OCI-LY7 (cell line): ENCODE measurements around the gene CMC1. TPM values are rescaled to one million over a fixed set of nuclear protein-coding genes. Genes with fewer than 3 reads are reported as not detected.

Source experiments
- BruUV-seq: library from RNA; stranded (reverse); fragments of 400-500 nt; replicated peaks from 2 replicates; lab custom pipeline; 2021; lab: Mats Ljungman, UMichigan
- CTCF ChIA-PET: fragments of 300-600 bp; sonication (Branson Sonifier 250); formaldehyde crosslinking; loops from one replicate; lab custom pipeline; 2022; ENCODE audit warnings: antibody characterized with exemption; ENCODE audit not compliant: unreplicated experiment; lab: Charles Lee
- POLR2A ChIA-PET: fragments of 300-600 bp; sonication (Branson Sonifier 250); formaldehyde crosslinking; loops from one replicate; lab custom pipeline; 2022; ENCODE audit warnings: antibody characterized with exemption; lab: Charles Lee
- DNase-seq: peaks from one replicate; pipeline ENCODE4 v3.0.0-alpha.2; 2015; ENCODE audit warnings: low spot score
- H2AFZ ChIP-seq: fragments of 200-600 bp; sonication (generic), shearing (Covaris generic); 2 replicates; pipeline ENCODE4 v1.6.1; 2014; ENCODE audit warnings: mild to moderate bottlenecking, antibody characterized with exemption, low read length, moderate library complexity
- H3K27ac ChIP-seq: fragments of 200-600 bp; sonication (generic); 2 replicates; pipeline ENCODE4 v1.5.1; 2014; ENCODE audit warnings: mixed run types, low read depth, mild to moderate bottlenecking, moderate library complexity, low read length, inconsistent platforms; ENCODE audit not compliant: poor library complexity, severe bottlenecking
- H3K36me3 ChIP-seq: fragments of 200-600 bp; sonication (generic); 2 replicates; pipeline ENCODE4 v1.6.1; 2014; ENCODE audit warnings: mild to moderate bottlenecking, antibody characterized with exemption, low read length, moderate library complexity, mixed read lengths; ENCODE audit not compliant: insufficient read depth
- H3K4me1 ChIP-seq: fragments of 200-600 bp; sonication (generic); 2 replicates; pipeline ENCODE4 v1.5.1; 2014; ENCODE audit warnings: mild to moderate bottlenecking, low read length; ENCODE audit not compliant: insufficient read depth, poor library complexity, severe bottlenecking
- H3K4me2 ChIP-seq: fragments of 200-600 bp; sonication (generic); 2 replicates; pipeline ENCODE4 v1.6.1; 2014; ENCODE audit warnings: mild to moderate bottlenecking, low read length
- H3K4me3 ChIP-seq: fragments of 200-600 bp; sonication (generic); 2 replicates; pipeline ENCODE4 v1.5.1; 2014; ENCODE audit warnings: mild to moderate bottlenecking, low read depth, low read length; ENCODE audit not compliant: poor library complexity, severe bottlenecking
- H3K79me2 ChIP-seq: fragments of 200-600 bp; sonication (generic); 2 replicates; pipeline ENCODE4 v1.6.1; 2016; ENCODE audit warnings: low read depth, mild to moderate bottlenecking, low read length, moderate library complexity, mixed read lengths; ENCODE audit not compliant: insufficient read depth
- H3K9me2 ChIP-seq: fragments of 200-600 bp; sonication (generic); 2 replicates; pipeline ENCODE4 v1.6.1; 2016; ENCODE audit warnings: mild to moderate bottlenecking, low read length, mixed read lengths; ENCODE audit not compliant: insufficient read depth
- H3K9me3 ChIP-seq: fragments of 200-600 bp; sonication (generic); 2 replicates; pipeline ENCODE4 v1.6.1; 2014; ENCODE audit warnings: mild to moderate bottlenecking, mixed run types, low read length, mixed read lengths
- H4K20me1 ChIP-seq: fragments of 200-600 bp; sonication (generic); 2 replicates; pipeline ENCODE4 v1.6.1; 2014; ENCODE audit warnings: mild to moderate bottlenecking, antibody characterized with exemption, low read length, moderate library complexity, mixed read lengths; ENCODE audit not compliant: insufficient read depth
- CTCF ChIP-seq: fragments of 200-600 bp; sonication (generic); conservative IDR thresholded peaks from 2 replicates; pipeline ENCODE4 v1.5.1; 2014; ENCODE audit warnings: mild to moderate bottlenecking, antibody characterized with exemption, low read length, moderate library complexity, mixed read lengths
- EZH2phosphoT487 ChIP-seq: fragments of 200-600 bp; sonication (generic); IDR thresholded peaks from 2 replicates; pipeline ENCODE4 v1.6.1; 2018; ENCODE audit warnings: low read depth, borderline replicate concordance, mild to moderate bottlenecking, mixed run types, antibody characterized with exemption, low read length, moderate library complexity, mixed read lengths
- intact Hi-C: fragments of 100-400 bp; cut with micrococcal nuclease; formaldehyde crosslinking; loops from one replicate; pipeline ENCODE4 v1.10.0; 2022; ENCODE audit not compliant: unreplicated experiment
- total RNA-seq, 2 experiments: library from RNA; depleted of rRNA in 1 of 2; stranded (reverse); fragments of >200 nt in 1 of 2; shearing (Covaris generic) in 1 of 2; gene quantifications; 2 replicates each; pipeline ENCODE4 v1.2.3, GENCODE V29; 2014 to 2022

Gene CMC1
- total RNA-seq, 2 experiments from 2014 or later: 12.1 to 26.9 TPM

- no peaks in the 10 kb centered on the region for H3K4me1 ChIP-seq
- POLR2A ChIA-PET: interaction anchor here (0.7 to 0.8 kb wide), 2 partner anchors 36 to 121 kb away, joined by 3 read pairs; no protein-coding TSS in a partner anchor
- H3K9me2 ChIP-seq: no peaks in the 10 kb centered on the region
- no peaks in the 10 kb centered on the region for H3K9me3 ChIP-seq
- peaks cover 11% of the 10 kb centered on the region for H3K36me3 ChIP-seq
- BruUV-seq: no TSS peak
- no peak for TF ChIP-seq CTCF
- no peak for TF ChIP-seq EZH2phosphoT487
- CTCF ChIA-PET: no interaction called here
- no peak overlapping the region for H3K27ac ChIP-seq
- no peak overlapping the region for H3K4me2 ChIP-seq
- no peaks in the 10 kb centered on the region for H3K79me2 ChIP-seq
- intact Hi-C loops: no loop called here
- H3K4me3 ChIP-seq: no peak overlapping the region
- no peaks in the 10 kb centered on the region for H4K20me1 ChIP-seq
- H2AFZ ChIP-seq: no peak overlapping the region
- DNase-seq: no peak
Observed at GRCh38 chr3:28278918-28279317, 37.5 kb downstream of the CMC1 start.

GRCh38 chr3:28279770-28280169, 38.4 kb downstream of the CMC1 start:
- no peak overlapping the region for H3K4me3 ChIP-seq
- H3K27ac ChIP-seq: no peak overlapping the region
- H3K79me2 ChIP-seq: no peaks in the 10 kb centered on the region
- no peak for DNase-seq
- H2AFZ ChIP-seq: no peak overlapping the region
- H3K9me2 ChIP-seq: no peaks in the 10 kb centered on the region
- peaks cover 8% of the 10 kb centered on the region for H3K36me3 ChIP-seq
- POLR2A ChIA-PET: interaction anchor here (0.7 kb wide), 1 partner anchor 122 kb away, joined by 3 read pairs; no protein-coding TSS in a partner anchor
- H3K4me1 ChIP-seq: no peaks in the 10 kb centered on the region
- intact Hi-C loops: no loop called here
- H4K20me1 ChIP-seq: no peaks in the 10 kb centered on the region
- no peak overlapping the region for H3K4me2 ChIP-seq
- H3K9me3 ChIP-seq: no peaks in the 10 kb centered on the region
- TF ChIP-seq EZH2phosphoT487: no peak
- no peak for TF ChIP-seq CTCF
- BruUV-seq: no TSS peak
- CTCF ChIA-PET: no interaction called here

- no peak overlapping the region for H3K4me3 ChIP-seq
- intact Hi-C loops: no loop called here
- no peaks in the 10 kb centered on the region for H4K20me1 ChIP-seq
- H3K36me3 ChIP-seq: peaks cover 2% of the 10 kb centered on the region
- no peaks in the 10 kb centered on the region for H3K9me2 ChIP-seq
- BruUV-seq: no TSS peak
- H2AFZ ChIP-seq: no peak overlapping the region
- no peak for DNase-seq
- CTCF ChIA-PET: no interaction called here
- no peak overlapping the region for H3K4me2 ChIP-seq
- H3K27ac ChIP-seq: no peak overlapping the region
- TF ChIP-seq EZH2phosphoT487 (no peak), CTCF (no peak)
- no peaks in the 10 kb centered on the region for H3K4me1 ChIP-seq
- H3K79me2 ChIP-seq: no peaks in the 10 kb centered on the region
- POLR2A ChIA-PET: interaction anchor here (0.7 kb wide), 1 partner anchor 779 kb away, joined by 3 read pairs; no protein-coding TSS in a partner anchor
- H3K9me3 ChIP-seq: no peaks in the 10 kb centered on the region
Observed at GRCh38 chr3:28280781-28281180, 39.4 kb downstream of the CMC1 start.
